ENCODE data around the gene FARS2. TPM values are rescaled to one million over a fixed set of nuclear protein-coding genes. Genes with fewer than 3 reads are reported as not detected.
A peak's percentile ranks its signal among the peaks of the same experiment; 100 is the strongest.

FARS2 gene
- total RNA-seq, 2 experiments from 2014 or later = 18.4 to 20.0 TPM

- Mint-ChIP-seq H3K27me3 (no peaks in the 10 kb centered on the region), H3K27ac (peak overlapping the region; percentile 18), H3K36me3 (peaks cover 19% of the 10 kb centered on the region)
Measured at GRCh38 chr6:5666695-5667094, 405.4 kb downstream of the FARS2 start.

GRCh38 chr6:5667737-5668136, 406.4 kb downstream of the FARS2 start:
- peaks cover 23% of the 10 kb centered on the region for H3K36me3 Mint-ChIP-seq
- no peak overlapping the region for H3K27ac Mint-ChIP-seq
- DNase-seq = no peak
- H3K4me1 Mint-ChIP-seq = peaks cover 71% of the 10 kb centered on the region
- H3K9me3 Mint-ChIP-seq = peaks cover 10% of the 10 kb centered on the region
- no peak overlapping the region for H3K4me3 Mint-ChIP-seq
- no peaks in the 10 kb centered on the region for H3K27me3 Mint-ChIP-seq

More at GRCh38 chr6:5666695-5667094, 405.4 kb downstream of the FARS2 start:
- H3K4me3 Mint-ChIP-seq = no peak overlapping the region
- peaks cover 5% of the 10 kb centered on the region for H3K9me3 Mint-ChIP-seq
- peaks cover 63% of the 10 kb centered on the region for H3K4me1 Mint-ChIP-seq
- no peak for DNase-seq

- H3K36me3 Mint-ChIP-seq = peaks cover 23% of the 10 kb centered on the region
- peaks cover 58% of the 10 kb centered on the region for H3K4me1 Mint-ChIP-seq
- H3K4me3 Mint-ChIP-seq = no peak overlapping the region
- DNase-seq = no peak
- no peaks in the 10 kb centered on the region for H3K27me3 Mint-ChIP-seq
- peaks cover 10% of the 10 kb centered on the region for H3K9me3 Mint-ChIP-seq
- peak overlapping the region; percentile 85 for H3K27ac Mint-ChIP-seq
Measured at GRCh38 chr6:5670381-5670780, 409.1 kb downstream of the FARS2 start.

GRCh38 chr6:5670811-5671561, 409.7 kb downstream of the FARS2 start:
- peak overlapping the region; percentile 63 for H3K4me3 Mint-ChIP-seq
- H3K36me3 Mint-ChIP-seq = peaks cover 18% of the 10 kb centered on the region
- peaks cover 10% of the 10 kb centered on the region for H3K9me3 Mint-ChIP-seq
- H3K4me1 Mint-ChIP-seq = peaks cover 52% of the 10 kb centered on the region
- DNase-seq = peak; percentile 31
- no peaks in the 10 kb centered on the region for H3K27me3 Mint-ChIP-seq
- peak overlapping the region; percentile 85 for H3K27ac Mint-ChIP-seq

- Mint-ChIP-seq H3K27ac (peak overlapping the region; percentile 85), H3K4me3 (peak overlapping the region; percentile 63), H3K27me3 (no peaks in the 10 kb centered on the region), H3K36me3 (peaks cover 16% of the 10 kb centered on the region), H3K4me1 (peaks cover 43% of the 10 kb centered on the region), H3K9me3 (peaks cover 8% of the 10 kb centered on the region)
- DNase-seq = no peak
Measured at GRCh38 chr6:5671601-5672559, 410.6 kb downstream of the FARS2 start.

GRCh38 chr6:5672581-5673011, 411.3 kb downstream of the FARS2 start:
- Mint-ChIP-seq H3K4me3 (no peak overlapping the region), H3K36me3 (peaks cover 15% of the 10 kb centered on the region), H3K9me3 (peaks cover 7% of the 10 kb centered on the region), H3K27me3 (no peaks in the 10 kb centered on the region), H3K4me1 (peaks cover 41% of the 10 kb centered on the region), H3K27ac (peak overlapping the region; percentile 85)
- DNase-seq = no peak

GRCh38 chr6:5673019-5673790, 411.9 kb downstream of the FARS2 start:
- H3K36me3 Mint-ChIP-seq = peaks cover 15% of the 10 kb centered on the region
- H3K4me1 Mint-ChIP-seq = peaks cover 38% of the 10 kb centered on the region
- H3K27me3 Mint-ChIP-seq = no peaks in the 10 kb centered on the region
- H3K27ac Mint-ChIP-seq = no peak overlapping the region
- H3K4me3 Mint-ChIP-seq = no peak overlapping the region
- H3K9me3 Mint-ChIP-seq = peaks cover 7% of the 10 kb centered on the region
- DNase-seq = no peak

GRCh38 chr6:5674141-5674540, 412.8 kb downstream of the FARS2 start:
- no peak overlapping the region for H3K27ac Mint-ChIP-seq
- no peak for DNase-seq
- no peaks in the 10 kb centered on the region for H3K27me3 Mint-ChIP-seq
- peaks cover 15% of the 10 kb centered on the region for H3K36me3 Mint-ChIP-seq
- H3K9me3 Mint-ChIP-seq = peaks cover 7% of the 10 kb centered on the region
- H3K4me1 Mint-ChIP-seq = peaks cover 34% of the 10 kb centered on the region
- no peak overlapping the region for H3K4me3 Mint-ChIP-seq

- H3K36me3 Mint-ChIP-seq = peaks cover 11% of the 10 kb centered on the region
- H3K9me3 Mint-ChIP-seq = peaks cover 7% of the 10 kb centered on the region
- no peak for DNase-seq
- H3K4me1 Mint-ChIP-seq = peaks cover 37% of the 10 kb centered on the region
- no peaks in the 10 kb centered on the region for H3K27me3 Mint-ChIP-seq
- H3K27ac Mint-ChIP-seq = no peak overlapping the region
- H3K4me3 Mint-ChIP-seq = no peak overlapping the region
Measured at GRCh38 chr6:5674721-5675120, 413.4 kb downstream of the FARS2 start.

GRCh38 chr6:5676701-5677100, 415.4 kb downstream of the FARS2 start:
- Mint-ChIP-seq H3K9me3 (peaks cover 5% of the 10 kb centered on the region), H3K4me3 (no peak overlapping the region), H3K4me1 (peaks cover 40% of the 10 kb centered on the region), H3K27ac (no peak overlapping the region), H3K36me3 (peaks cover 4% of the 10 kb centered on the region), H3K27me3 (no peaks in the 10 kb centered on the region)
- no peak for DNase-seq

GRCh38 chr6:5677219-5678000, 416.1 kb downstream of the FARS2 start:
- Mint-ChIP-seq H3K36me3 (peaks cover 2% of the 10 kb centered on the region), H3K27me3 (no peaks in the 10 kb centered on the region), H3K4me1 (peaks cover 37% of the 10 kb centered on the region), H3K27ac (no peak overlapping the region), H3K4me3 (no peak overlapping the region), H3K9me3 (peaks cover 2% of the 10 kb centered on the region)
- no peak for DNase-seq

GRCh38 chr6:5679270-5679669, 418.0 kb downstream of the FARS2 start:
- Mint-ChIP-seq H3K27me3 (no peaks in the 10 kb centered on the region), H3K27ac (no peak overlapping the region), H3K4me3 (no peak overlapping the region), H3K4me1 (peaks cover 33% of the 10 kb centered on the region), H3K9me3 (peaks cover 3% of the 10 kb centered on the region), H3K36me3 (peaks cover 16% of the 10 kb centered on the region)
- no peak for DNase-seq

GRCh38 chr6:5679691-5680090, 418.4 kb downstream of the FARS2 start:
- Mint-ChIP-seq H3K4me3 (no peak overlapping the region), H3K9me3 (peaks cover 3% of the 10 kb centered on the region), H3K36me3 (peaks cover 16% of the 10 kb centered on the region), H3K27ac (peak overlapping the region; percentile 66), H3K4me1 (peaks cover 31% of the 10 kb centered on the region), H3K27me3 (no peaks in the 10 kb centered on the region)
- DNase-seq = no peak

GRCh38 chr6:5680095-5680494, 418.8 kb downstream of the FARS2 start:
- peaks cover 3% of the 10 kb centered on the region for H3K9me3 Mint-ChIP-seq
- no peak overlapping the region for H3K27ac Mint-ChIP-seq
- H3K4me1 Mint-ChIP-seq = peaks cover 31% of the 10 kb centered on the region
- H3K36me3 Mint-ChIP-seq = peaks cover 16% of the 10 kb centered on the region
- no peaks in the 10 kb centered on the region for H3K27me3 Mint-ChIP-seq
- DNase-seq = no peak
- H3K4me3 Mint-ChIP-seq = no peak overlapping the region

Measured in activated naive CD8-positive, alpha-beta T cell treated with anti-CD3 and anti-CD28 coated beads for 36 hours (primary cell).